ENCODE measurements around the gene PSTPIP1. TPM values are rescaled to one million over a fixed set of nuclear protein-coding genes. Genes with fewer than 3 reads are reported as not detected.

PSTPIP1 gene
- total RNA-seq, 2 experiments from 2014 or later: 1.5 to 27.4 TPM

DNA sequence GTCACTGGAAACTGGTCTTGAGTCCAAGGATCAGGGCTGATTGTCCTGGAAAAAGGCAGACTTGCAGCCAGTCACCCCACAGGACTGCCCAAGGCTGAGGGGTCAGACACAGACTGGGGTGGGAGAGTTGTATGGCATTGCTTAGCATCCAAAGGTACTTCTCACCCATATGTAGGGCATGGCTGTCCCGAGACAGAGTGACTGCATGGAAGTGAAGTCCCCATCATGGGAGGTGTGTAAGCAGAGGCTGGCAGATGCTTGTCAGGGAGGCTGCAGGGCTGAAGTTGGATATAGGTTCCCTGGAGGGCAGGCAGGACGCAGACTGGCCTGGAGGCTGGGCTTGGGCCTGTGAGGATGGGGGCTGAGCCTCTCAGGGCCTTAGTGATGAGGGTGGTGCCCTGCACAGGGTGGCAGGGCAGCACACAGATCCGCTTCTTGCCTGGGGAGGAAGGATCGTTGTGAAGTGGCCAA is 31.1 kb downstream of the PSTPIP1 start:
- ChIA-PET CTCF (ENCODE audit: unreplicated experiment) (no interaction called here), POLR2A (no interaction called here)
- no peak overlapping the region for H3K27ac ChIP-seq (ENCODE audit: low read depth, low read length, poor library complexity, severe bottlenecking)
- H3K4me1 ChIP-seq (ENCODE audit: insufficient read depth, low read length, poor library complexity, severe bottlenecking): peaks cover 2% of the 10 kb centered on the region
- no peak overlapping the region for H3K4me2 ChIP-seq (ENCODE audit: low read length)
- no peaks in the 10 kb centered on the region for H3K9me2 ChIP-seq (ENCODE audit: insufficient read depth, low read length)
- intact Hi-C loops (cut with micrococcal nuclease; ENCODE audit: unreplicated experiment): loop anchor here (2.0 kb wide), 1 partner anchor 123 kb away; no protein-coding TSS in a partner anchor
- no TSS peak for BruUV-seq (replicated peaks)
- no peaks in the 10 kb centered on the region for H4K20me1 ChIP-seq (ENCODE audit: insufficient read depth, low read length)
- H3K9me3 ChIP-seq (ENCODE audit: low read length): no peaks in the 10 kb centered on the region
- H3K4me3 ChIP-seq (ENCODE audit: low read depth, low read length, poor library complexity, severe bottlenecking): no peak overlapping the region
- no peak for DNase-seq (ENCODE audit: low spot score)
- no peak overlapping the region for H2AFZ ChIP-seq (ENCODE audit: low read length)
- TF ChIP-seq EZH2phosphoT487 (IDR thresholded peaks at IDR 0.05; ENCODE audit: borderline replicate concordance, low read depth, low read length): no peak
- TF ChIP-seq, protein P1, sequence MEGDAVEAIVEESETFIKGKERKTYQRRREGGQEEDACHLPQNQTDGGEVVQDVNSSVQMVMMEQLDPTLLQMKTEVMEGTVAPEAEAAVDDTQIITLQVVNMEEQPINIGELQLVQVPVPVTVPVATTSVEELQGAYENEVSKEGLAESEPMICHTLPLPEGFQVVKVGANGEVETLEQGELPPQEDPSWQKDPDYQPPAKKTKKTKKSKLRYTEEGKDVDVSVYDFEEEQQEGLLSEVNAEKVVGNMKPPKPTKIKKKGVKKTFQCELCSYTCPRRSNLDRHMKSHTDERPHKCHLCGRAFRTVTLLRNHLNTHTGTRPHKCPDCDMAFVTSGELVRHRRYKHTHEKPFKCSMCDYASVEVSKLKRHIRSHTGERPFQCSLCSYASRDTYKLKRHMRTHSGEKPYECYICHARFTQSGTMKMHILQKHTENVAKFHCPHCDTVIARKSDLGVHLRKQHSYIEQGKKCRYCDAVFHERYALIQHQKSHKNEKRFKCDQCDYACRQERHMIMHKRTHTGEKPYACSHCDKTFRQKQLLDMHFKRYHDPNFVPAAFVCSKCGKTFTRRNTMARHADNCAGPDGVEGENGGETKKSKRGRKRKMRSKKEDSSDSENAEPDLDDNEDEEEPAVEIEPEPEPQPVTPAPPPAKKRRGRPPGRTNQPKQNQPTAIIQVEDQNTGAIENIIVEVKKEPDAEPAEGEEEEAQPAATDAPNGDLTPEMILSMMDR (conservative IDR thresholded peaks at IDR 0.05; ENCODE audit: low read length): no peak
- H3K36me3 ChIP-seq (ENCODE audit: insufficient read depth, low read length): no peaks in the 10 kb centered on the region
- H3K79me2 ChIP-seq (ENCODE audit: insufficient read depth, low read depth, low read length): no peaks in the 10 kb centered on the region

DNA sequence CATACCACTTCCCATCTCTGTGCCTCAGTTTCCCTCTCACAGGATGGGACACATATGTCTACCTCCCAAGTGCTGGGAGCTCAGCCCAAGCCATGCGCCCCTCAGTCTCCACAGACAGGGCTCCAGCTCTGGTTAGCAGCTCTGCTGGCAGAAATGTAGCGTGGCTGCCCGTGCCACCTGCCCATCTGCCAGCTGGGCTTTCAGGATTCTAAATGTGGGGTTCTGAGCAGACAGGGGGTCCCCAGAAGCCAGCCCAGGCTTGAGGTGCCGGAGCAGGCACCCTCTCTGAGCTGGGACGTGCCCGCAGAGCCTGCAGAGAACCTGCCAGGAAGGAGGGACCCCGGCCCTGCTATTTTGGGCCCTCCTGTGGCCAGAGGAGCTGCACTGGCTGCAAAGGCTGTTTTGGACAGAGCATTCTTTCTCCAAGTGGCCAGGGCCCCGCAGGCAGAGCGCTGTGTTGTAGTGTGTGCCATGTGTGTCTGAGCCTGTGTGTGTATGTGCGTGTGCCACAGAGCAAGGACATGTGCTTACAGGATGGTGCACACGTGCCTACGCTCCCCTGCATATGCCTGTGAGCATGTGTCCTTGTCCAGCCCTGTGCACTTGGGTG is 31.7 kb downstream of the PSTPIP1 start:
- no TSS peak for BruUV-seq (replicated peaks)
- intact Hi-C loops (cut with micrococcal nuclease; ENCODE audit: unreplicated experiment): no loop called here
- ChIA-PET CTCF (ENCODE audit: unreplicated experiment) (no interaction called here), POLR2A (no interaction called here)
- H3K9me2 ChIP-seq (ENCODE audit: insufficient read depth, low read length): no peaks in the 10 kb centered on the region
- H3K4me1 ChIP-seq (ENCODE audit: insufficient read depth, low read length, poor library complexity, severe bottlenecking): peaks cover 4% of the 10 kb centered on the region
- no peak overlapping the region for H3K27ac ChIP-seq (ENCODE audit: low read depth, low read length, poor library complexity, severe bottlenecking)
- no peaks in the 10 kb centered on the region for H3K36me3 ChIP-seq (ENCODE audit: insufficient read depth, low read length)
- H4K20me1 ChIP-seq (ENCODE audit: insufficient read depth, low read length): no peaks in the 10 kb centered on the region
- H3K4me2 ChIP-seq (ENCODE audit: low read length): no peak overlapping the region
- H3K4me3 ChIP-seq (ENCODE audit: low read depth, low read length, poor library complexity, severe bottlenecking): no peak overlapping the region
- TF ChIP-seq EZH2phosphoT487 (IDR thresholded peaks at IDR 0.05; ENCODE audit: borderline replicate concordance, low read depth, low read length): no peak
- TF ChIP-seq, protein P1 (conservative IDR thresholded peaks at IDR 0.05; ENCODE audit: low read length): no peak
- no peaks in the 10 kb centered on the region for H3K79me2 ChIP-seq (ENCODE audit: insufficient read depth, low read depth, low read length)
- H2AFZ ChIP-seq (ENCODE audit: low read length): no peak overlapping the region
- DNase-seq (ENCODE audit: low spot score): no peak
- no peaks in the 10 kb centered on the region for H3K9me3 ChIP-seq (ENCODE audit: low read length)

DNA sequence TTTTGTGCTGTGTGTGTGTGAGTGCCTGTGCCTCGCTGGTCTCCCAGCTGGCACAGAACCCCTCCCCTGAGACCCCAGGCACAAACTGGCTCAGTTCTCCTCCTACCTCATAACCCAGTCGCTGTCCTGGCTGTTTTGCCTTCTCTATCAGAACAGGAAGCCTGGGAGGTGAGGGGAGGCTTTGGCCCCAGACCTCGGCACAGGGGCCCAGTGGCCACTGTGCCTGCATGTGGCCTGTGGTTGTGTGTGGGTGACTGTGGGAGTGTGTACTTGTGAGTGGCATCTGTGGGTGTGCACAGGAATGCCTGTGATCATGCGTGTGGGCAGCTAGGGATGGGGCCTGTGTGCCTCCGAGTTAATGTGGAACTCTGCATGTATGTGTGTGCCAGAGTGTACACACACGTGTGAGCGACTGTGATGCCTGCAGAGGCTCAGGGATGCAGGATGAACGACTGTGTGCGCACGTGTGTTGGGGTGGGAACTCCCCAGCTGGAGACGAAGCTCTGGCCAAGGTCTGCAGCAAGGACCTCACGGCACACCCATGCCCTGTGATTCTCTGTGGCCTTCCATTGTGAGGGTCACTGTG is 32.3 kb downstream of the PSTPIP1 start:
- POLR2A ChIA-PET: no interaction called here
- no TSS peak for BruUV-seq (replicated peaks)
- no peaks in the 10 kb centered on the region for H3K9me2 ChIP-seq (ENCODE audit: insufficient read depth, low read length)
- H2AFZ ChIP-seq (ENCODE audit: low read length): no peak overlapping the region
- CTCF ChIA-PET (ENCODE audit: unreplicated experiment): no interaction called here
- no peak overlapping the region for H3K27ac ChIP-seq (ENCODE audit: low read depth, low read length, poor library complexity, severe bottlenecking)
- H3K4me3 ChIP-seq (ENCODE audit: low read depth, low read length, poor library complexity, severe bottlenecking): no peak overlapping the region
- H3K79me2 ChIP-seq (ENCODE audit: insufficient read depth, low read depth, low read length): no peaks in the 10 kb centered on the region
- TF ChIP-seq, protein P1 (conservative IDR thresholded peaks at IDR 0.05; ENCODE audit: low read length): no peak
- no peak for TF ChIP-seq EZH2phosphoT487 (IDR thresholded peaks at IDR 0.05; ENCODE audit: borderline replicate concordance, low read depth, low read length)
- intact Hi-C loops (cut with micrococcal nuclease; ENCODE audit: unreplicated experiment): no loop called here
- no peaks in the 10 kb centered on the region for H4K20me1 ChIP-seq (ENCODE audit: insufficient read depth, low read length)
- peaks cover 4% of the 10 kb centered on the region for H3K4me1 ChIP-seq (ENCODE audit: insufficient read depth, low read length, poor library complexity, severe bottlenecking)
- H3K4me2 ChIP-seq (ENCODE audit: low read length): no peak overlapping the region
- H3K9me3 ChIP-seq (ENCODE audit: low read length): no peaks in the 10 kb centered on the region
- H3K36me3 ChIP-seq (ENCODE audit: insufficient read depth, low read length): no peaks in the 10 kb centered on the region
- no peak for DNase-seq (ENCODE audit: low spot score)

Measured in OCI-LY7 (cell line).